SK-N-MC (cell line): Measurements from ENCODE around the gene SLC25A53.
"Not testable (repeated sequence)": the region's sequence is repeated elsewhere in the genome, so short reads cannot be mapped to it uniquely, and the experiment has no call there.

Source experiments
- DNase-seq: peaks from one replicate; pipeline ENCODE4 v3.0.0-alpha.2; 2011; ENCODE audit warnings: low read depth, low spot score
- H3K27ac ChIP-seq: fragments of 200-600 bp; sonication (generic); 2 replicates; pipeline ENCODE4 v1.5.1; 2016; ENCODE audit warnings: mixed run types
- H3K36me3 ChIP-seq: fragments of 200-600 bp; sonication (generic); 2 replicates; pipeline ENCODE4 v1.6.1; 2017; ENCODE audit warnings: antibody characterized with exemption, low read length, mixed read lengths; ENCODE audit not compliant: insufficient read depth
- H3K4me3 ChIP-seq: fragments of 200-600 bp; sonication (generic); 2 replicates; pipeline ENCODE4 v1.5.1; 2016
- H3K9ac ChIP-seq: fragments of 200-600 bp; sonication (generic); 2 replicates; pipeline ENCODE4 v1.8.0; 2017; ENCODE audit warnings: mixed run types, mixed read lengths; ENCODE audit not compliant: insufficient read length
- H3K9me3 ChIP-seq: fragments of 200-600 bp; sonication (generic); 2 replicates; pipeline ENCODE4 v1.6.1; 2017; ENCODE audit warnings: low read depth, mild to moderate bottlenecking, antibody characterized with exemption, low read length, moderate library complexity, mixed read lengths
- EZH2 ChIP-seq: fragments of 200-600 bp; sonication (generic); IDR thresholded peaks from one replicate; pipeline ENCODE4 v1.6.1; 2017; ENCODE audit warnings: antibody characterized with exemption
- FOXP2 ChIP-seq: optimal IDR thresholded peaks from 2 replicates; pipeline ENCODE3; 2011; ENCODE audit warnings: mild to moderate bottlenecking, moderate library complexity; ENCODE audit not compliant: insufficient read depth; ENCODE audit errors: extremely low read length, control extremely low read depth
- POLR2AphosphoS5 ChIP-seq: IDR thresholded peaks from 2 replicates; pipeline ENCODE4 v1.6.1; 2012; ENCODE audit warnings: mild to moderate bottlenecking, low read depth, low read length, borderline replicate concordance

Gene SLC25A53

GRCh38 chrX:104098151-104098808 is 58.5 kb downstream of the SLC25A53 start:
- no peak overlapping the region for H3K4me3 ChIP-seq
- no peak overlapping the region for H3K27ac ChIP-seq
- peak; percentile 30 for DNase-seq
- TF ChIP-seq EZH2: no peak
- TF ChIP-seq FOXP2: no peak
- no peak for TF ChIP-seq POLR2AphosphoS5
- no peaks in the 10 kb centered on the region for H3K9me3 ChIP-seq
- no peaks in the 10 kb centered on the region for H3K36me3 ChIP-seq
- no peak overlapping the region for H3K9ac ChIP-seq

DNA sequence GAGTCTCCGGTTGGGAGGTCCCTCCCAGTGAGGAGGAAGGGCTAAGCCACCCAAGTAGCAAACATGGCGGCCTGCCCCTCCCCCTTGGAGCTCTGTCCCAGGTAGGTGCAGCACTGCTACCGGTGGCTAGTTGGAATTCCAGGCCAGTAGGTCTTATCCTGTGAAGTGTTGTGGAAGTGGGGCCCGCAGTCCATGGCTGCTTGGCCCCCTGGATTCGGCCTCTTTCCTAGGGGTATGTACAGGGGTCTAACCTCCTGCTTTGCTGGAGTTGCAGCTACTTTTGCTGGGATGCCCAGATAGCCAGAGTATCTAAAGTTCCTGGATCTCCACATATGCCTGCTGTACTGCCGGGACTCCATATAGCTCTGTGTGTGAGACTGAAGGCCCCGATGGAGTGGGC is 70.9 kb downstream of the SLC25A53 start:
- H3K36me3 ChIP-seq: no peaks in the 10 kb centered on the region
- H3K9ac ChIP-seq: no peak overlapping the region
- H3K4me3 ChIP-seq: no peak overlapping the region
- no peaks in the 10 kb centered on the region for H3K9me3 ChIP-seq
- DNase-seq: no peak
- no peak overlapping the region for H3K27ac ChIP-seq
- TF ChIP-seq FOXP2 (no peak), POLR2AphosphoS5 (no peak), EZH2 (no peak)

GRCh38 chrX:104085477-104085876 is 71.3 kb downstream of the SLC25A53 start:
- Histone ChIP-seq H3K36me3 (no peaks in the 10 kb centered on the region), H3K9me3 (no peaks in the 10 kb centered on the region), H3K4me3 (no peak overlapping the region), H3K9ac (no peak overlapping the region), H3K27ac (no peak overlapping the region)
- DNase-seq: no peak
- TF ChIP-seq FOXP2 (no peak), EZH2 (no peak), POLR2AphosphoS5 (no peak)

- Histone ChIP-seq H3K36me3 (no peaks in the 10 kb centered on the region), H3K9ac (no peak overlapping the region), H3K4me3 (no peak overlapping the region), H3K9me3 (no peaks in the 10 kb centered on the region), H3K27ac (no peak overlapping the region)
- TF ChIP-seq FOXP2 (no peak), POLR2AphosphoS5 (no peak), EZH2 (no peak)
- no peak for DNase-seq
These were observed 72.1 kb downstream of the SLC25A53 start for GRCh38 chrX:104084534-104085277.

GRCh38 chrX:104084063-104084462 is 72.7 kb downstream of the SLC25A53 start:
- DNase-seq: no peak
- Histone ChIP-seq H3K27ac (no peak overlapping the region), H3K4me3 (no peak overlapping the region), H3K9me3 (no peaks in the 10 kb centered on the region), H3K36me3 (no peaks in the 10 kb centered on the region), H3K9ac (no peak overlapping the region)
- TF ChIP-seq POLR2AphosphoS5: no peak
- TF ChIP-seq FOXP2: no peak

GRCh38 chrX:104077854-104078253 is 79.0 kb downstream of the SLC25A53 start:
- not testable (repeated sequence) for H3K9me3 ChIP-seq, H3K9ac ChIP-seq, DNase-seq, H3K4me3 ChIP-seq, H3K27ac ChIP-seq, H3K36me3 ChIP-seq

DNA sequence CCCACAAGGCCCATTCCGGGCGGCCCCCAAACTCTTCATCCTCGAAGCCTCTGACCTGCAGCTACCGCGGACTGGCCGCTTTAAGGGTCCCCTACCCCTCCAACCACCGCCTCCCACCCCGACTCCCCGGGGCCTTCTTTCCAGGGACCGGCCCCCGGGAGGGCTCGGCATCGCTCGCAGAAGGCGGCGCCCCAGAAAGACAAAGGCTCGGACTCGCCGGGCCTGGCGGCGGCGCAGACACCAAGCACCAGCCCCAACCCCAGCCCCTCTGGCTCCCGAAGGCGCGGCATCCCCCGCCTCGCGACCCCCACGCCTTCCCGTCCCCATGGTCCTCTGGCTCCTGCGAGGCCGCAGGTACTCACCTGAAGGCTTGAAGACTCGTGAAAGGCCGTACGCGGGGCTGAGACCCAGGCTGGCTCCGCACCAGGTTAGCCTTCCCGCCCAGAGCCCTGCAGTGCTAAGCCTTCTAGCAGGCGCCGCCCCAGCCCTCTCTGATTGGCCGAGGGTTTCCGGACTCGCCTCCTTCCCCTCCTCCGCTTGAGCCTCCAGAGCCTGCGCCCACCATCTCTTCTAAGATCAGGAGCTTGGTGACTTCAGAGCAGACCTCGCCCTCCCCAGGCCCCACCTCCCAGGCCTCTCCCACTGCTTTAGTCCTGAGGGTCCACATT is 80.9 kb downstream of the SLC25A53 start, which contains the start of gene TMSB15C:
TSS of gene TMSB15C (minus strand) at position 459 of the 668 bp plus-strand sequence.
- H3K9ac ChIP-seq, H3K4me3 ChIP-seq, DNase-seq, H3K9me3 ChIP-seq, H3K27ac ChIP-seq, H3K36me3 ChIP-seq: not testable (repeated sequence)

- not testable (repeated sequence) for H3K9ac ChIP-seq, H3K4me3 ChIP-seq, H3K36me3 ChIP-seq, H3K27ac ChIP-seq, DNase-seq, H3K9me3 ChIP-seq
These were observed 94.2 kb downstream of the SLC25A53 start for GRCh38 chrX:104062636-104063035.

DNA sequence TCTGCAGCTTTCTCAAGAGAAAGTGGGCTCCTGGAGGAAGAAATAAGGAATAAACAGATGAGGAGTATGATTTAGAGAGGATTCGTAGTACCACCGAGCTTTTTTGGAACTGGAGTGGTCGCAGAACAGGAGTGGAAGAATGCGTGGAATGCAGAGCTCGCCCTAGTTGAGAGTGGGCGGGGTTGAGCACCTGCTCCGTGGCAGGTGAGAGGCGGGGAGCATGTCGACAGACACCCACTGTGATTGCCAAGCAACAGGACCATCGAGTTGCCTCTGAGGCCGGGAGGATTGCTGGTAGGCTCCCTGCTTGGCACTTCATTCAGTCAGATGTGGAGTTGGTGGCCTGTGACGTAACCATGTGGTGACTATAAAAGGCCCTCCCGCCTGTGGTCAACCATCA is 101.9 kb downstream of the SLC25A53 start:
- not testable (repeated sequence) for H3K4me3 ChIP-seq, H3K27ac ChIP-seq, H3K9ac ChIP-seq, DNase-seq, H3K36me3 ChIP-seq, H3K9me3 ChIP-seq
